Measurements from ENCODE around the gene ITGA5.

DNA sequence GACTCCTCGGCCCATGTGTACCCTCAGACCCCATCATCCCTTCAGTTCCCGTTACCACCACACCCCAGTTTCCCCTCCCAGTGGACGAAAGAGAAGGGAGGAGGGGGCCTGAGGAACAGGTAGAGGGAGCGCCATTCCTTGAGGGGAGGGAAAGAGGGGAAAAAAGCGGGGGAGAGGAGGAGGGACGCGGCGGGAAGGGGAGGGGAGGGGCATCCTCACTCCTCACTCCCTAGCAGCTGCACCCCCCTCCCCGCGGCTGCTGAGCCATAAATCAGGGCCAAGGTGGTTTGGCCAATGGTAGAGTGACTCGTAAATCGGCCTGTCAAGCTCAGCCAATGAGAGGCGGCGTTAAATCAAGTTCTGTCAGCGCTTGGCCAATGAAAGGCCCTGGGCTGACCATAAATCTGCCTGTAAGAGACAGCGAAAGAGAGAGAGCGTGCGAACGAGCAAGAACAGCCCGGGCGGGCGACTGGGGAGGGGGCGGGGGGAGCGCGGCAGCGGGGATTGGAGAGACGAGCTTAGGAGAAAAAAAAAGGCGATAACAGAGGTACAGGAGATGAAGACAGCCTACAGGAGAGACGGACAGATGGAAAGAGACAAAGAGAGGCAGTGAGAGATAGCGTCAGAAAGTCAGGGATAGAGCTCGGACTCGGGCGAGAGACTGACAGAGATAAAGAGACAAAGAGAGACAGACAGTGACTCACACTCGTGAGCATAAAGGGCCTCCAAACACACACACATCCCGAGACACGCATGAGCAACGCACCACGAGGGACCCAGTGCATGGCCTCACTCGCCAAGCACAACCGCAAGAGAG lies 59.9 kb downstream of the ITGA5 start:
- TF ChIP-seq FOXA1 (IDR thresholded peaks at IDR 0.05), result no peak
- TF ChIP-seq FOXK2 (IDR thresholded peaks at IDR 0.05), result no peak
- peak; percentile 100 for TF ChIP-seq LEF1 (IDR thresholded peaks at IDR 0.05; ENCODE audit: borderline replicate concordance)
- TF ChIP-seq, protein P1, sequence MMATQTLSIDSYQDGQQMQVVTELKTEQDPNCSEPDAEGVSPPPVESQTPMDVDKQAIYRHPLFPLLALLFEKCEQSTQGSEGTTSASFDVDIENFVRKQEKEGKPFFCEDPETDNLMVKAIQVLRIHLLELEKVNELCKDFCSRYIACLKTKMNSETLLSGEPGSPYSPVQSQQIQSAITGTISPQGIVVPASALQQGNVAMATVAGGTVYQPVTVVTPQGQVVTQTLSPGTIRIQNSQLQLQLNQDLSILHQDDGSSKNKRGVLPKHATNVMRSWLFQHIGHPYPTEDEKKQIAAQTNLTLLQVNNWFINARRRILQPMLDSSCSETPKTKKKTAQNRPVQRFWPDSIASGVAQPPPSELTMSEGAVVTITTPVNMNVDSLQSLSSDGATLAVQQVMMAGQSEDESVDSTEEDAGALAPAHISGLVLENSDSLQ (IDR thresholded peaks at IDR 0.05), result peak; percentile 100
- peak; percentile 80 for TF ChIP-seq ARNT (IDR thresholded peaks at IDR 0.05)
- no peak for TF ChIP-seq BHLHE40 (IDR thresholded peaks at IDR 0.05; ENCODE audit: borderline replicate concordance)
- no peak for TF ChIP-seq SUZ12 (IDR thresholded peaks at IDR 0.05)
- no peak for TF ChIP-seq HDGF (IDR thresholded peaks at IDR 0.05; ENCODE audit: borderline replicate concordance)
- no peak for TF ChIP-seq SP1 (IDR thresholded peaks at IDR 0.05)
- TF ChIP-seq ZNF384 (IDR thresholded peaks at IDR 0.05), result peak; percentile 91

Data from HEK293T (cell line).